LHCN-M2 (cell line): Measurements from ENCODE around the gene CPE. TPM values are rescaled to one million over a fixed set of nuclear protein-coding genes. Genes with fewer than 3 reads are reported as not detected.

Experiments used
- DNase-seq: peaks from one replicate; pipeline ENCODE4 v3.0.0-alpha.2; 2012; ENCODE audit warnings: low read depth
- total RNA-seq: library from RNA; depleted of rRNA; stranded (reverse); fragments of >200 nt; gene quantifications from 2 replicates; pipeline ENCODE4 v1.2.3, GENCODE V29; 2014

The CPE gene
- total RNA-seq, 1 experiment from 2014 or later: 3.6 TPM

DNA sequence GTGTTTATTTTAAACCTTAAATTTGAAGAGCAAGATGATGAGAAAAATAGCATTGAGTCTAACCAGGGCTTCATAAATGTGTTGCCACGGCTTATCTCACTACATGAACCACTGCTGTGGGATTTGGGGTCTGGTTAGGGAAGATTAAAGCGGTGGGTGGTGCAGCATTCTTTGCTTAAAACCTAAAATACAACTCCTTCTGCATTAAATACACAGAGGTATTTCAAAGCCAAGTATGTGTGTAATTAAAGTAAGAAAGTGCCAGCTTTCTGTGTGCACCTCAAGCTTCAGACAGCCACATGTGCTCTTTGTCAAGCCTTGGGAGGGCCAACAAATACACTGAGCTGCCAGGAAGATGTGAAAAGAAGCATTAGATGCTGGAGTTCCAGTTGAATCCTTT, 128.0 kb downstream of the CPE start:
- DNase-seq: no peak

DNA sequence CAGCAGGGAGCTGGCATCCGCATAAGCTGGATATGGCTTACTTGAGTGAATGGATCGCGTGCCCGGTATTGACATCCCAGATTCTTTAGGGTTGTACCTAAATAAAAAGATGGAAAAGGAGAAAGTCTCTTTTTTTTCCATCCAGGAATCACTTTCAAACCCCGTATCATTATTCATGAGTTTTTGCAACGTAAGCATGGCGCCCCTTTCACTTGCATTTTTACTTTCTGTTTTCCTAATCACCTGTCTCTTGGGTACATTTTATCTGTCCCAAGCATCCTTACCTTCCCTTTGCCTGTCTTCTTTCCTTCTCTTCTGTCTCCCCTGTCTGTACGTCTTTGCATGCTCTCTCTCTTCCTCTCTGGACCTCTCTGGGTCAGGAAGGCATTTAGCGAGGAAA, 128.6 kb downstream of the CPE start:
- DNase-seq: no peak

- DNase-seq: no peak
Observed at GRCh38 chr4:165508372-165509120, 129.7 kb downstream of the CPE start.

DNA sequence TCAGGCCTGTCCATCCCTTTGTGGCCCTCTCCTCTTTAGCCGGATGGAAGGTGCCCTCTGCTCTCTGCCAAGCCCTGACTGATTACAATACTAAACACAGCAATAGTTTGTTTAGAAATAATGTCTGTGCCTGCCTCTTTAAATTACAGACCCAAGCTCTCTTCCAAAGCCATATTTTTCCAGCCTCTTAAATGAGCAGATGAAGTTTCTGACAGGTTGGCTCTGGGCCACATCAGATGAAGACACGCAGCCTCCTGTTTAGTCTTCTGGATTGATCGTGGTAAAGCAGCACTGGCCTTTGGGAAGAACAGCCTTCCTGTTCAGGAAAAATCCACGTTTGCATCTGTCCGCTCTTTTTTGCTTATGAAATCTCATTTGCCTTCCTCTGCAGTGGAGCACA, 133.6 kb downstream of the CPE start:
- no peak for DNase-seq

GRCh38 chr4:165514739-165515138, 135.9 kb downstream of the CPE start:
- no peak for DNase-seq

DNA sequence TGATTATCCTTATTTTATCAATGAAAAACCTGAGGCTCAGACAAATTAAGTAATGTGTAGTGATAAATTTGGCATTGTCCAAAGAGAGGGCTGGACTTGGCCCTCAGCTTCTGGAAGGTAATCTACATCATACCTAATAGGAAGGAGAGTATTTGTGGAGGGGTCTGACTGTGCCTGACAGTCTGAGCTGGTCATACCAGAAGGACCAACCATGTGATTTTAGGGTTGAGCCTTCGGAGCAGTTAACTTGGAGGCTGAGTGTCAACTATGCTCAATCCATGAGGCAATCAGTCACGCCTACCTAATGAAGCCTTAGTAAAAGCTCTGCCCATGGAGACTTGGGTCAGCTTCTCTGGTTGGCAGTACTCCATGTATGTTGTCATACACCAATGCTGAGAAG, 136.4 kb downstream of the CPE start:
- no peak for DNase-seq

DNA sequence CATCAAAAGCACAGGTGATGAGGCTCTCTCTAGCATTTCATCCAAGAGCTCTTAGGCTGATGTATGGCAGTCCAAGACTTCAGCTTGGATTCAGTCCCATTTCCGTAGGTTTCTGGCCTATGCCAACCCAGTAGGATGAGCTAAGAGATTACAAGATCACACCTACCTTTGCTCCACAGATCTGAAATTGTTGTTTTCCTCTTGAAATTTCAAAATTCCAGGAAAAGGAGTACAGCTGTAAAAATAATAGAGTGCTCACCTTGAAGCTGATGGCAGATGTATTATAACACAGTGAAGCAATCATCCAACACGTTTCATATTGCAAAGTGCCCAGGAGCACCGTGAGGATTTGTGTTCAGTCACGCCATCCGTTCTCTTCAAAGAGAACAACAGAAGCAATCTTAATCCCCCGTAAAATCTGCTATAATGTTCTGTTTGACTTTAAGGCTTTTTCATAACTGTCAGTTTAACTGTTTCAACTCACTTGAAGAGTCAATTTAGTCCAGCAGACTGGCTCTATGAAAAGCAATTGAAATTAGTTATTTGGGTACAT, 137.5 kb downstream of the CPE start:
- no peak for DNase-seq

DNA sequence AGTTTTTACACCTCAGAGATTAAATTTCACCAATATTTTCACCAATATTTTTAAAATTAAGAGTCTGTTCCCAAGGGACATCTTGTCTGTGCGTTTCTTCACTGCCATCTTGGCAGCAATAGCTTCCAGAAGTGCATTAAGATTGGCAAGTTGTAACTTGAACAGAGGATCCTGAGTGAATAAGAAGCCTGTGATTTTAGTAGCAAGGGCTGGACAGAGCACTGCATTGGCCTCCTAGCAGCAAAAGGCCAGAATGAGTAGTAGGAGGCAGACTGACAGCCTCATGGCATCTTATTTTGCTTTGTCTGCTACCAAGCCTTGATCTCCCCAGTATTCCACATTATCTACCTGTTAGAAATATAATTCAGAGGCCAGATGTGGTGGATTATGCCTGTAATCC, 138.4 kb downstream of the CPE start:
- DNase-seq: no peak

GRCh38 chr4:165518024-165518616, 139.3 kb downstream of the CPE start:
- no peak for DNase-seq

GRCh38 chr4:165518686-165519085, 139.9 kb downstream of the CPE start:
- no peak for DNase-seq

DNA sequence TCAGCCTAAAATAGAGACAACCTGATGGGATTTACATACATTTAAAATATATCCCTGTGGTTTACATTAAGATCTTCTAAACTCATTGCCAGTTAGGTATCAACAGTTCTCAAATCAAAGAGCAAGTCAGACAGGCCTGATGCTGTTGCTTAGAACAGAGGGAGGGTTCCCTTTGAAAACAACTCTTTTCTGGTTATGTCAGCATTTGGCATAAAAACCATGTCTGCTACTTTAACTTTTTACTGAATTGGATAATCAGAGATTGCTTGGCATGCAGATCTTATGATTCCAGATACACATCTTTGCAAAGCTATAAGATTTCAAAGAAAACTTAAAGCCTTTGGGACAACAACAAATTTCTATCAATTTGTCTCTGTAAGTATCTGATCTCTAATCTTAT, 140.8 kb downstream of the CPE start:
- DNase-seq: no peak

DNA sequence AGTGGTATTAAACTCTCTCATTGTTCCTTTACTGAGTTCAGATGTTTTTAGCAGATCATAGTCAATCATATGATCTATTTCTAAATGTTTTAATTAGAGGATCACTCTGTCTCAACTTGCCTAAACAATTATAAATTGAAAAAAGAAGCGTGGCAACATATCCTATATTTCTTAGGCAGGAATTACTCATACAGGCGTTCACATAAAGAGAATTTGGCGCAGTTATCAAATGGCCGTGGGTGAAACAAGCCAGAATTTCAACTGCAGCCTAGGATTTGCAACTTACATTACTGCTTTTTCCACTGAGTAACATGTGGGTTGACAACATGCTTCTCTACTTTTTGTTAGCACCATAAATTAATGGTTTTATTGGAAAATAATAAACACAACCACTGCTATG, 141.3 kb downstream of the CPE start:
- DNase-seq: no peak

GRCh38 chr4:165522050-165522449, 143.2 kb downstream of the CPE start:
- no peak for DNase-seq

GRCh38 chr4:165524532-165525190, 145.9 kb downstream of the CPE start:
- DNase-seq: no peak

GRCh38 chr4:165532976-165533375, 154.2 kb downstream of the CPE start:
- DNase-seq: no peak

DNA sequence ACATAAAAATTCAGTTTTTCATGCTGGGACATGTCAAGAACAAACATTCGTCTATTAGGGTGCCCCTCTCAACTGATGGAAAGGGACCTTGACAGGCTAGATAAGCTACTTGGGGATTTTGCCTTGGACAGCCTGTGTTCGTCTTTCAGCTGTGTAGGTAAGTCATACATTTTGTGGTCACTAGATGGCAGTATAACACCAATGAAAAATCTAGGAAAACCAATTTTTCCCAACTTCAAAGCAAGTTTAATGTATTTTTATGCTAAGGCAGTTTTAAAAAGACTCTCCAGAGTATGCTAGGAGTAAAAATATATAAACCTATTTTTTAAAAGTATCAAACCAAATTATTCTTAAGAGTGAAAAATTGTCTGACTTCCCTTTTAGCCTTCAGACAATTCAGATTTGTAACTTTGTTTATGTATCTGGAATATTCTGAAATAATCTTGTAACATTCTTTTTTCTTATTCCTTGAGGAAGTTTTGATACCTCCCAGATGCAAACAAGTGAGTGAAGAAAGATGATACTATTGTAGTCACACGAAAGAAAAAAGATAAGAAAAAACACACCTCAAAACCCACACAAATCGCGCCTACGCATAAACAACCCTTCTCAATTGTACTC, 158.3 kb downstream of the CPE start:
- DNase-seq: peak; percentile 35

DNA sequence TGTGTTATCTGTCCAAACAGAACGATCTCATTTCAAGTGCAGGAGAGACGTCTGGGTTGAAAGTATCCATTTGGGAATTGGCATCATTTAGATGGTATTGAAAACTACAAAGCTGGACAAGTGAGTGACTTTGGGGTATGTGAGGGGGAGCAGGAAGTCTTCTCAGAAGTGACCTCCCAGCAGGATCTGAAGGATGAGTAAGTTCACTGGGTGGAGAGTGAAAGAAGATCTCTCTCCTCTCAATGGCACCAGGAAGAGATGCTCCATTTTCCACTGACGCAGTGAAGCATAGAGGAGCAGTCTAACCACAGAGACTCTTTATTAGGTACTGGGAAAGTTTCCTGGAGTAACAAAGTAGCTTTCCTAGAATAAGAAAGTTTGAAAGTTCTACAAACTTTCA, 161.0 kb downstream of the CPE start:
- no peak for DNase-seq

DNA sequence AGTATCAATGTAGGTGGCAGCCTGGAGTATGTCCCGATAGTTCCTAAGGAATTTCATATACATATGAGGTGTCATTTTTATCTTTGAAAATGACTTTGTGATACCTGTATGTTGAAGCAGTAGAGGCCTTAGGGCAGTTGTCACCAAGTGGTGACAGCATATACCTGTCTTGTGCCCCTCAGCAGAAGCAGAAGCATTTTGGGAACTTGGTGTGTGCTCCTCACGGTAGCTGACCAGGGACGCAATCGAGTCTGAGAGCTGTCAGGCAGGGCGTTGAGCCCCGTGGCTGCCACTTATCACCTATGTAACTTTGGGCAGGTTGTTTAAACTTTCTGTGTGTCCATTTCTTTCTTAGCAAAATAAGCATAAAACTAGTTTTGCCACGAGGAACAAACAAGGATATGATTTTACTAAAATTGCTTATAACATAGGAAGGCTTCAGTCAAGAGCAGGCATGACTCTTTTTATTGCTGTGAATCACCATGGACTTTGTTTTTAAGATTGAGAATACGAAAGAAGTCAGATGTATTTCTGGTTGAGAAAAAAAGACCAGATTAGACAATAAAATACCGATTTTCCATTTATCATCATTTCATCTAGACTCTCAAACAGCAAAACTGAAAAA, 161.5 kb downstream of the CPE start:
- DNase-seq: no peak

DNA sequence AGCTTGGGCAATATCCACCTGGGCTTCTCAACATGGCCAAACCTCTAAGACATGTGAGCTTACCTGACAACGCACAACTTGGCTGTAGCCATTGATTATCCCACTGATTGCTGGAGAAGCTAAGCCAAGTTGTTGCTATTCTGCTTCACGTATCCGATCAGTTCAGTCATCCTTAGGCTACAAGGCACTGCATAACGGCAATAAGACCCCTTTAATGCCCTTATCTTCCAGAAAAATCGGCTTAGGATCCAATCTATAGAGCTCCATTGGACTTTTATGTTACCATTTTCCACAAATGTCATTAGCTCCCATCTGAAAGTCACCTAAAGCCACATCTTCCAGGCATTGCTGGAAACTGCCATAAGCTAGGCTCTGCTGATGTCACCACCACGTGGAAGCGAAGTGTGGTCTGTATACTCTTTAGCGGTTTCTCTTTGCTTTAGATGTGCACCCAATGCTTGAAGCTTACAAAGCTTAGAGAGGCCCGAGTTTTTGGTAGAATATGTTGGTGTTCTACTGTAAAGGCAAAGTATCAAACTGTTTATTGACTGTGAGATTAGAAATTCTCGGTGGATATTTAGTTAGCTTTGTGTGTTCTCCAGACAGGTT, 163.1 kb downstream of the CPE start:
- DNase-seq: no peak

GRCh38 chr4:165542476-165542875, 163.7 kb downstream of the CPE start:
- DNase-seq: no peak
